ENCODE measurements around the gene NUTM2D.
A peak's percentile ranks its signal among the peaks of the same experiment; 100 is the strongest.
"Not testable (repeated sequence)": the region's sequence is repeated elsewhere in the genome, so short reads cannot be mapped to it uniquely, and the experiment has no call there.

The NUTM2D gene

GRCh38 chr10:87357444-87357843, at the start of gene NUTM2D:
Gene NUTM2D (plus strand): TSS chr10:87357744. CDS start chr10:87358266, 522 bp downstream.
- DNase-seq (ENCODE audit: low read depth), result not testable (repeated sequence)

- DNase-seq (ENCODE audit: low read depth), result not testable (repeated sequence)
Observed at GRCh38 chr10:87308702-87309101, 48.8 kb upstream of the NUTM2D start.

- DNase-seq (ENCODE audit: low read depth), result not testable (repeated sequence)
Observed at GRCh38 chr10:87309657-87310056, 47.9 kb upstream of the NUTM2D start.

GRCh38 chr10:87311521-87311920, 46.0 kb upstream of the NUTM2D start:
- not testable (repeated sequence) for DNase-seq (ENCODE audit: low read depth)

- DNase-seq (ENCODE audit: low read depth), result not testable (repeated sequence)
Observed at GRCh38 chr10:87313649-87314359, 43.7 kb upstream of the NUTM2D start.

- DNase-seq (ENCODE audit: low read depth), result not testable (repeated sequence)
Observed at GRCh38 chr10:87314360-87314973, 43.1 kb upstream of the NUTM2D start.

GRCh38 chr10:87321505-87321904, 36.0 kb upstream of the NUTM2D start:
- not testable (repeated sequence) for DNase-seq (ENCODE audit: low read depth)

GRCh38 chr10:87324559-87324958, 33.0 kb upstream of the NUTM2D start:
- DNase-seq (ENCODE audit: low read depth), result not testable (repeated sequence)

GRCh38 chr10:87327958-87328357, 29.6 kb upstream of the NUTM2D start:
- DNase-seq (ENCODE audit: low read depth), result not testable (repeated sequence)

- not testable (repeated sequence) for DNase-seq (ENCODE audit: low read depth)
Observed at GRCh38 chr10:87329131-87329530, 28.4 kb upstream of the NUTM2D start.

GRCh38 chr10:87332687-87333086, 24.9 kb upstream of the NUTM2D start:
- not testable (repeated sequence) for DNase-seq (ENCODE audit: low read depth)

- DNase-seq (ENCODE audit: low read depth), result not testable (repeated sequence)
Observed at GRCh38 chr10:87340411-87340810, 17.1 kb upstream of the NUTM2D start.

GRCh38 chr10:87341546-87342142, 15.9 kb upstream of the NUTM2D start:
- DNase-seq (ENCODE audit: low read depth), result not testable (repeated sequence)

GRCh38 chr10:87342249-87342710, 15.3 kb upstream of the NUTM2D start:
- peak; percentile 86 for DNase-seq (ENCODE audit: low read depth)

GRCh38 chr10:87342711-87343258, 14.8 kb upstream of the NUTM2D start:
- DNase-seq (ENCODE audit: low read depth), result peak; percentile 45

- not testable (repeated sequence) for DNase-seq (ENCODE audit: low read depth)
Observed at GRCh38 chr10:87345743-87346142, 11.8 kb upstream of the NUTM2D start.

- DNase-seq (ENCODE audit: low read depth), result not testable (repeated sequence)
Observed at GRCh38 chr10:87350161-87350560, 7.4 kb upstream of the NUTM2D start.

- not testable (repeated sequence) for DNase-seq (ENCODE audit: low read depth)
Observed at GRCh38 chr10:87352825-87353224, 4.7 kb upstream of the NUTM2D start.

GRCh38 chr10:87355110-87355509, 2.4 kb upstream of the NUTM2D start:
- DNase-seq (ENCODE audit: low read depth), result not testable (repeated sequence)

GRCh38 chr10:87358159-87358558, 615 bp downstream of the NUTM2D start:
- DNase-seq (ENCODE audit: low read depth), result not testable (repeated sequence)

- not testable (repeated sequence) for DNase-seq (ENCODE audit: low read depth)
Observed at GRCh38 chr10:87369514-87370112, 12.1 kb downstream of the NUTM2D start.

GRCh38 chr10:87374091-87374490, 16.5 kb downstream of the NUTM2D start:
- not testable (repeated sequence) for DNase-seq (ENCODE audit: low read depth)
